WTC11 (cell line): ENCODE data around the gene CADM1.

Source experiments
- CREB1 ChIP-seq: sonication (generic); formaldehyde crosslinking; IDR thresholded peaks from 2 replicates; pipeline ENCODE4 v1.8.0; 2023; ENCODE audit warnings: mild to moderate bottlenecking, missing genetic modification reagents
- CTCF ChIP-seq: fragments of 200-600 bp; IDR thresholded peaks from 2 replicates; pipeline ENCODE4 v1.8.0; 2022; ENCODE audit warnings: antibody characterized with exemption
- E2F4 ChIP-seq: sonication (generic); formaldehyde crosslinking; IDR thresholded peaks from 2 replicates; pipeline ENCODE4 v1.8.1; 2022; ENCODE audit warnings: low read depth, mild to moderate bottlenecking, moderate library complexity, missing genetic modification reagents, borderline replicate concordance
- HMGXB4 ChIP-seq: sonication (generic); formaldehyde crosslinking; IDR thresholded peaks from 2 replicates; pipeline ENCODE4 v1.8.1; 2023; ENCODE audit warnings: mild to moderate bottlenecking, moderate library complexity, missing genetic modification reagents
- NR2C2 ChIP-seq: sonication (generic); formaldehyde crosslinking; IDR thresholded peaks from 2 replicates; pipeline ENCODE4 v1.8.0; 2022; ENCODE audit warnings: mild to moderate bottlenecking, missing genetic modification reagents
- RELA ChIP-seq: sonication (generic); formaldehyde crosslinking; IDR thresholded peaks from 2 replicates; pipeline ENCODE4 v1.8.1; 2022; ENCODE audit warnings: missing genetic modification reagents, mild to moderate bottlenecking, borderline replicate concordance
- SP1 ChIP-seq: sonication (generic); formaldehyde crosslinking; conservative IDR thresholded peaks from 2 replicates; pipeline ENCODE4 v1.8.1; 2022; ENCODE audit warnings: missing genetic modification reagents
- USF2 ChIP-seq: sonication (generic); formaldehyde crosslinking; IDR thresholded peaks from 2 replicates; pipeline ENCODE4 v1.8.1; 2023; ENCODE audit warnings: mild to moderate bottlenecking, missing genetic modification reagents, moderate library complexity
- ZBTB43 ChIP-seq: sonication (generic); formaldehyde crosslinking; IDR thresholded peaks from 2 replicates; pipeline ENCODE4 v1.8.1; 2023; ENCODE audit warnings: mild to moderate bottlenecking, missing genetic modification reagents
- ZNF232 ChIP-seq: sonication (generic); formaldehyde crosslinking; IDR thresholded peaks from 2 replicates; pipeline ENCODE4 v1.8.0; 2022; ENCODE audit warnings: mild to moderate bottlenecking, missing genetic modification reagents
- ZNF396 ChIP-seq: fragments of 250-450 bp; sonication (Bioruptor Pico); IDR thresholded peaks from 2 replicates; pipeline ENCODE4 v1.8.0; 2021; ENCODE audit warnings: mild to moderate bottlenecking, moderate library complexity, borderline replicate concordance

- TF ChIP-seq ZBTB43 (no peak), USF2 (CRISPR knock-in tag) (no peak), CTCF (no peak), ZNF232 (CRISPR knock-in tag) (no peak), ZNF396 (CRISPR knock-in tag) (no peak), NR2C2 (CRISPR knock-in tag) (no peak), E2F4 (CRISPR knock-in tag) (no peak), SP1 (CRISPR knock-in tag) (no peak), RELA (CRISPR knock-in tag) (no peak), HMGXB4 (CRISPR knock-in tag) (no peak), CREB1 (CRISPR knock-in tag) (no peak)
Observed at GRCh38 chr11:115552773-115553438, 48.7 kb upstream of the CADM1 start.
